HL-60 (cell line): ENCODE data around the gene PPP1R7.

Experiments
- DNase-seq, 2 experiments: peaks; one replicate each; pipeline ENCODE4 v3.0.0-alpha.2; 2010 to 2020; ENCODE audit warnings: low read depth in 1 of 2, low spot score in 1 of 2
- H3K27ac ChIP-seq: fragments of 250-450 bp; sonication (Bioruptor Pico); replicated peaks from 2 replicates; pipeline ENCODE4 v1.5.1; 2020; ENCODE audit warnings: mild to moderate bottlenecking, moderate library complexity
- H3K27me3 ChIP-seq: fragments of 250-450 bp; sonication (Bioruptor Pico); 2 replicates; pipeline ENCODE4 v1.5.1; 2021; ENCODE audit warnings: mild to moderate bottlenecking, moderate library complexity; ENCODE audit not compliant: insufficient read depth, poor library complexity, severe bottlenecking
- H3K4me3 ChIP-seq: replicated peaks from 2 replicates; pipeline ENCODE4 v1.5.1; 2011; ENCODE audit warnings: mild to moderate bottlenecking, control low read depth, low read length; ENCODE audit not compliant: insufficient read depth
- CTCF ChIP-seq: IDR thresholded peaks from one replicate; pipeline ENCODE4 v1.5.1; 2011; ENCODE audit warnings: low read length, control low read depth, inconsistent platforms; ENCODE audit not compliant: insufficient read depth
- GABPA ChIP-seq: IDR thresholded peaks from 2 replicates; pipeline ENCODE4 v1.6.1; 2012; ENCODE audit warnings: low read depth
- POLR2AphosphoS5 ChIP-seq: IDR thresholded peaks from 2 replicates; pipeline ENCODE4 v1.6.1; 2012; ENCODE audit warnings: low read depth
- REST ChIP-seq: IDR thresholded peaks from 2 replicates; pipeline ENCODE4 v1.6.1; 2012; ENCODE audit warnings: low read depth; ENCODE audit not compliant: insufficient replicate concordance
- SPI1 ChIP-seq: IDR thresholded peaks from 2 replicates; pipeline ENCODE4 v1.6.1; 2012; ENCODE audit warnings: low read depth, mild to moderate bottlenecking, borderline replicate concordance

PPP1R7 gene

GRCh38 chr2:241209271-241209670, 59.0 kb downstream of the PPP1R7 start:
- TF ChIP-seq POLR2AphosphoS5 (no peak), SPI1 (no peak), REST (no peak), CTCF (no peak)

GRCh38 chr2:241211276-241211675, 61.0 kb downstream of the PPP1R7 start:
- no peak for TF ChIP-seq GABPA
- no peak for TF ChIP-seq POLR2AphosphoS5
- TF ChIP-seq CTCF = no peak
- no peak for TF ChIP-seq REST
- no peak; the same call in 1 of the 2 replicates for TF ChIP-seq SPI1
- DNase-seq = no peak
- Histone ChIP-seq H3K27ac (no peak overlapping the region), H3K4me3 (no peak overlapping the region), H3K27me3 (no peaks in the 10 kb centered on the region)

More at GRCh38 chr2:241209271-241209670, 59.0 kb downstream of the PPP1R7 start:
- Histone ChIP-seq H3K4me3 (no peak overlapping the region), H3K27ac (no peak overlapping the region), H3K27me3 (no peaks in the 10 kb centered on the region)
- DNase-seq = no peak

GRCh38 chr2:241213041-241213440, 62.8 kb downstream of the PPP1R7 start:
- TF ChIP-seq CTCF = no peak
- no peak for TF ChIP-seq POLR2AphosphoS5
- no peak for TF ChIP-seq SPI1
- TF ChIP-seq GABPA = no peak
- TF ChIP-seq REST = no peak
- Histone ChIP-seq H3K4me3 (no peak overlapping the region), H3K27ac (no peak overlapping the region), H3K27me3 (no peaks in the 10 kb centered on the region)
- DNase-seq = no peak
